HepG2 (cell line): Measurements from ENCODE around the gene CYP2A6. TPM values are rescaled to one million over a fixed set of nuclear protein-coding genes. Genes with fewer than 3 reads are reported as not detected.

Experiments
- ATF5 ChIP-seq: sonication (generic); formaldehyde crosslinking; IDR thresholded peaks from 2 replicates; pipeline ENCODE4 v1.4.0; 2020; ENCODE audit warnings: mild to moderate bottlenecking, low read depth, missing genetic modification reagents
- DNMT3B ChIP-seq: conservative IDR thresholded peaks from 2 replicates; pipeline ENCODE4 v1.6.1; 2016; ENCODE audit warnings: missing biosample characterization, control low read depth
- HDAC1 ChIP-seq: sonication (generic); formaldehyde crosslinking; IDR thresholded peaks from 2 replicates; pipeline ENCODE4 v1.5.1; 2020; ENCODE audit warnings: mild to moderate bottlenecking, missing genetic modification reagents
- HOXA9 ChIP-seq: sonication (generic); formaldehyde crosslinking; IDR thresholded peaks from 2 replicates; pipeline ENCODE4 v1.8.1; 2022; ENCODE audit warnings: missing genetic modification reagents, mild to moderate bottlenecking, moderate library complexity, borderline replicate concordance
- NCOR1 ChIP-seq: fragments of 200-600 bp; sonication (generic); IDR thresholded peaks from 2 replicates; pipeline ENCODE4 v1.7.0; 2017; ENCODE audit warnings: antibody characterized with exemption, low read length, borderline replicate concordance
- NFE2L1 ChIP-seq: sonication (generic); formaldehyde crosslinking; IDR thresholded peaks from 2 replicates; pipeline ENCODE4 v1.4.0; 2020; ENCODE audit warnings: missing genetic modification reagents, mild to moderate bottlenecking, borderline replicate concordance
- PRMT3 ChIP-seq: sonication (generic); formaldehyde crosslinking; IDR thresholded peaks from 2 replicates; pipeline ENCODE4 v1.8.1; 2022; ENCODE audit warnings: low read depth, mild to moderate bottlenecking, moderate library complexity, missing genetic modification reagents, borderline replicate concordance
- SOX5 ChIP-seq: IDR thresholded peaks from 2 replicates; pipeline ENCODE4 v1.6.1; 2016; ENCODE audit warnings: borderline replicate concordance
- SUZ12 ChIP-seq: fragments of 150-350 bp; IDR thresholded peaks from 2 replicates; pipeline ENCODE4 v1.6.1; 2014; ENCODE audit warnings: low read depth, low read length
- TCF12 ChIP-seq, 2 experiments: fragments of 450-650 bp in 1 of 2; sonication (generic) in 1 of 2; formaldehyde crosslinking in 1 of 2; IDR thresholded peaks; 2 replicates each; pipeline versions ENCODE4 v1.6.1 to v1.8.0; 2017 to 2022; ENCODE audit warnings: antibody characterized with exemption in 1 of 2, mild to moderate bottlenecking in 1 of 2, missing genetic modification reagents in 1 of 2, moderate library complexity in 1 of 2
- ZFP36L1 ChIP-seq: sonication (generic); formaldehyde crosslinking; IDR thresholded peaks from 2 replicates; pipeline ENCODE4 v1.8.0; 2022; ENCODE audit warnings: mild to moderate bottlenecking, missing genetic modification reagents, moderate library complexity
- ZNF12 ChIP-seq: sonication (generic); formaldehyde crosslinking; IDR thresholded peaks from 2 replicates; pipeline ENCODE4 v1.5.0; 2020; ENCODE audit warnings: missing genetic modification reagents
- ZNF17 ChIP-seq: sonication (generic); formaldehyde crosslinking; IDR thresholded peaks from 2 replicates; pipeline ENCODE4 v1.5.0; 2020; ENCODE audit warnings: mild to moderate bottlenecking, missing genetic modification reagents
- ZNF7 ChIP-seq: IDR thresholded peaks from 2 replicates; pipeline ENCODE4 v1.6.1; 2016; ENCODE audit warnings: missing biosample characterization, missing genetic modification reagents
- ZNF720 ChIP-seq: sonication (generic); formaldehyde crosslinking; IDR thresholded peaks from 2 replicates; pipeline ENCODE4 v1.4.0; 2020; ENCODE audit warnings: missing genetic modification reagents
- polyA plus RNA-seq, 8 experiments: library from polyadenylated mRNA; depleted of rRNA in 3 of 8; stranded (reverse) in 7 of 8; unstranded in 1 of 8; fragments of >200 nt; fragmentation: Illumina TruSeq in 4 of 8; extraction: Trizol in 4 of 8; gene quantifications; 2 replicates each; pipeline versions ENCODE4 v1.2.1 to v1.2.3, GENCODE V29; 2011 to 2016; ENCODE audit warnings: low read depth in 4 of 8, missing spikeins in 1 of 8, mixed read lengths in 1 of 8; ENCODE audit not compliant: insufficient read depth in 1 of 8
- total RNA-seq, 5 experiments: library from RNA; depleted of rRNA; stranded (reverse); fragments of >200 nt; fragmentation: Illumina TruSeq; extraction: Trizol; gene quantifications; 2 replicates each; pipeline ENCODE4 v1.2.3, GENCODE V29; 2016; ENCODE audit warnings: low read depth in 1 of 5
- TF ChIP-seq, protein P1 (sequence below): sonication (generic); formaldehyde crosslinking; IDR thresholded peaks from 2 replicates; pipeline ENCODE4 v1.5.1; 2020; ENCODE audit warnings: mild to moderate bottlenecking, missing genetic modification reagents, borderline replicate concordance
- TF ChIP-seq, protein P2 (sequence below): sonication (generic); formaldehyde crosslinking; conservative IDR thresholded peaks from 2 replicates; pipeline ENCODE4 v1.4.0; 2020; ENCODE audit warnings: mild to moderate bottlenecking, missing genetic modification reagents, moderate library complexity

The CYP2A6 gene
- total and polyA plus RNA-seq, 2 of the 13 experiments (the other 11 are each of a cell fraction or from before 2014, with no cell fraction given), result not detected

DNA sequence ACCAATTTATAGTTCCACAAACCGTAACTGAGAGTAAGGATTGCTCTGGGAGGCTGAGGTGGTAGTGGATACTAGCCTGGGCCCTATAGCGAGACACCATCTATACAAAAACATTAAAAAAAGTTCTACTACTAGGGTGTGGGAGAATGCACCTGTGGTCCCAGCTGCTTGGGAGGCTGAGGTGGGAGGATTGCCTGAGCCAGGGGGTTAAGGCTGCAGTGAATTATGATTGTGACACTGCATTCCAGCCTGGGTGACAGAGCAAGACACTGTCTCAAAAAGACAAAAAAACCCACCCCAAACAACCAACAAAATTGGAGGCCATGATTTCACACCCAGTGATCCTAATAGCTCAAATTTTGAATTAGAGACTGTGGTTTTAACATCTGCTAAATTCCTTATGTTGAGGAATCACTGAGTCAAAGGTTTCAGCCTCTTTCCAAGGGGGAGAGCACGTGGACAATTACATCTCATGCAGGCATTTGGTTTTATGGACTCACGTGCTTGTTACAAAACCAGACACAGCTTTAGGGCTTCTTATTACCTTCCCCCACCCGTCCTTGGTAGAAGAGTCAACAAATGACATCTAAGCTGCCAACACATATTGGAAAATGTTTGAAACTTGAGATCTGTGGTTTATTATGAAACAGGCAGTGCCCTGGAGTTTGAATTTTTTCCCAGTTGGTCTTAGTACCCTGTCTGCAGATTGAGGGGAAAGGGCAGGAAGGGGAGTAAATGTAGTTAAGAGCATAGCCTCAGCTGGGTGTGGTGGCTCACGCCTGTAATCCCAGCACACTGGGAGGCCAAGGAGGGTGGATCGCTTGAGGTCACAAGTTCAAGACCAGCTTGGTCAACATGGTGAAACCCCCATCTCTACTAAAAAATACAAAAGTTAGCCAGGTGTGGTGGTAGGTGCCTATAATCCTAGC is 18.5 kb downstream of the CYP2A6 start (continued):
- peak; percentile 91 for TF ChIP-seq SOX5 (CRISPR knock-in tag)
- TF ChIP-seq NFE2L1 (CRISPR knock-in tag), result no peak
- peak; percentile 43; the same call in 1 of the 2 replicates for TF ChIP-seq ZNF7 (CRISPR knock-in tag)
- TF ChIP-seq ZFP36L1 (CRISPR knock-in tag), result peak; percentile 89; the same call in 1 of the 2 replicates
- TF ChIP-seq, protein P1, sequence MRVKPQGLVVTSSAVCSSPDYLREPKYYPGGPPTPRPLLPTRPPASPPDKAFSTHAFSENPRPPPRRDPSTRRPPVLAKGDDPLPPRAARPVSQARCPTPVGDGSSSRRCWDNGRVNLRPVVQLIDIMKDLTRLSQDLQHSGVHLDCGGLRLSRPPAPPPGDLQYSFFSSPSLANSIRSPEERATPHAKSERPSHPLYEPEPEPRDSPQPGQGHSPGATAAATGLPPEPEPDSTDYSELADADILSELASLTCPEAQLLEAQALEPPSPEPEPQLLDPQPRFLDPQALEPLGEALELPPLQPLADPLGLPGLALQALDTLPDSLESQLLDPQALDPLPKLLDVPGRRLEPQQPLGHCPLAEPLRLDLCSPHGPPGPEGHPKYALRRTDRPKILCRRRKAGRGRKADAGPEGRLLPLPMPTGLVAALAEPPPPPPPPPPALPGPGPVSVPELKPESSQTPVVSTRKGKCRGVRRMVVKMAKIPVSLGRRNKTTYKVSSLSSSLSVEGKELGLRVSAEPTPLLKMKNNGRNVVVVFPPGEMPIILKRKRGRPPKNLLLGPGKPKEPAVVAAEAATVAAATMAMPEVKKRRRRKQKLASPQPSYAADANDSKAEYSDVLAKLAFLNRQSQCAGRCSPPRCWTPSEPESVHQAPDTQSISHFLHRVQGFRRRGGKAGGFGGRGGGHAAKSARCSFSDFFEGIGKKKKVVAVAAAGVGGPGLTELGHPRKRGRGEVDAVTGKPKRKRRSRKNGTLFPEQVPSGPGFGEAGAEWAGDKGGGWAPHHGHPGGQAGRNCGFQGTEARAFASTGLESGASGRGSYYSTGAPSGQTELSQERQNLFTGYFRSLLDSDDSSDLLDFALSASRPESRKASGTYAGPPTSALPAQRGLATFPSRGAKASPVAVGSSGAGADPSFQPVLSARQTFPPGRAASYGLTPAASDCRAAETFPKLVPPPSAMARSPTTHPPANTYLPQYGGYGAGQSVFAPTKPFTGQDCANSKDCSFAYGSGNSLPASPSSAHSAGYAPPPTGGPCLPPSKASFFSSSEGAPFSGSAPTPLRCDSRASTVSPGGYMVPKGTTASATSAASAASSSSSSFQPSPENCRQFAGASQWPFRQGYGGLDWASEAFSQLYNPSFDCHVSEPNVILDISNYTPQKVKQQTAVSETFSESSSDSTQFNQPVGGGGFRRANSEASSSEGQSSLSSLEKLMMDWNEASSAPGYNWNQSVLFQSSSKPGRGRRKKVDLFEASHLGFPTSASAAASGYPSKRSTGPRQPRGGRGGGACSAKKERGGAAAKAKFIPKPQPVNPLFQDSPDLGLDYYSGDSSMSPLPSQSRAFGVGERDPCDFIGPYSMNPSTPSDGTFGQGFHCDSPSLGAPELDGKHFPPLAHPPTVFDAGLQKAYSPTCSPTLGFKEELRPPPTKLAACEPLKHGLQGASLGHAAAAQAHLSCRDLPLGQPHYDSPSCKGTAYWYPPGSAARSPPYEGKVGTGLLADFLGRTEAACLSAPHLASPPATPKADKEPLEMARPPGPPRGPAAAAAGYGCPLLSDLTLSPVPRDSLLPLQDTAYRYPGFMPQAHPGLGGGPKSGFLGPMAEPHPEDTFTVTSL (CRISPR knock-in tag), result peak; percentile 85; the same call in 1 of the 2 replicates
- peak; percentile 52; the same call in 1 of the 2 replicates for TF ChIP-seq NCOR1
- TF ChIP-seq ZNF17 (CRISPR knock-in tag), result no peak
- TF ChIP-seq PRMT3, result no peak
- peak; percentile 83; the same call in 1 of the 2 replicates for TF ChIP-seq ZNF12
- no peak for TF ChIP-seq SUZ12
- TF ChIP-seq TCF12 (IDR thresholded peaks at IDR 0.05), result no peak
- no peak for TF ChIP-seq TCF12 (CRISPR knock-in tag; IDR thresholded peaks at IDR 0.05)
- TF ChIP-seq HDAC1 (CRISPR knock-in tag), result peak; percentile 64
- TF ChIP-seq ATF5 (CRISPR knock-in tag), result no peak
- TF ChIP-seq ZNF720, result no peak
- TF ChIP-seq DNMT3B (CRISPR knock-in tag), result no peak
- TF ChIP-seq, protein P2, sequence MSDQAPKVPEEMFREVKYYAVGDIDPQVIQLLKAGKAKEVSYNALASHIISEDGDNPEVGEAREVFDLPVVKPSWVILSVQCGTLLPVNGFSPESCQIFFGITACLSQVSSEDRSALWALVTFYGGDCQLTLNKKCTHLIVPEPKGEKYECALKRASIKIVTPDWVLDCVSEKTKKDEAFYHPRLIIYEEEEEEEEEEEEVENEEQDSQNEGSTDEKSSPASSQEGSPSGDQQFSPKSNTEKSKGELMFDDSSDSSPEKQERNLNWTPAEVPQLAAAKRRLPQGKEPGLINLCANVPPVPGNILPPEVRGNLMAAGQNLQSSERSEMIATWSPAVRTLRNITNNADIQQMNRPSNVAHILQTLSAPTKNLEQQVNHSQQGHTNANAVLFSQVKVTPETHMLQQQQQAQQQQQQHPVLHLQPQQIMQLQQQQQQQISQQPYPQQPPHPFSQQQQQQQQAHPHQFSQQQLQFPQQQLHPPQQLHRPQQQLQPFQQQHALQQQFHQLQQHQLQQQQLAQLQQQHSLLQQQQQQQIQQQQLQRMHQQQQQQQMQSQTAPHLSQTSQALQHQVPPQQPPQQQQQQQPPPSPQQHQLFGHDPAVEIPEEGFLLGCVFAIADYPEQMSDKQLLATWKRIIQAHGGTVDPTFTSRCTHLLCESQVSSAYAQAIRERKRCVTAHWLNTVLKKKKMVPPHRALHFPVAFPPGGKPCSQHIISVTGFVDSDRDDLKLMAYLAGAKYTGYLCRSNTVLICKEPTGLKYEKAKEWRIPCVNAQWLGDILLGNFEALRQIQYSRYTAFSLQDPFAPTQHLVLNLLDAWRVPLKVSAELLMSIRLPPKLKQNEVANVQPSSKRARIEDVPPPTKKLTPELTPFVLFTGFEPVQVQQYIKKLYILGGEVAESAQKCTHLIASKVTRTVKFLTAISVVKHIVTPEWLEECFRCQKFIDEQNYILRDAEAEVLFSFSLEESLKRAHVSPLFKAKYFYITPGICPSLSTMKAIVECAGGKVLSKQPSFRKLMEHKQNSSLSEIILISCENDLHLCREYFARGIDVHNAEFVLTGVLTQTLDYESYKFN (CRISPR knock-in tag), result peak; percentile 90
- no peak for TF ChIP-seq HOXA9 (CRISPR knock-in tag)
